Caco-2 (cell line): ENCODE data around the gene MTERF1. TPM values are rescaled to one million over a fixed set of nuclear protein-coding genes. Genes with fewer than 3 reads are reported as not detected.

Source experiments
- BruUV-seq: library from RNA; stranded (reverse); fragments of 400-500 nt; replicated peaks from 2 replicates; lab custom pipeline; 2021; lab: Mats Ljungman, UMichigan
- CTCF ChIA-PET: fragments of 300-600 bp; sonication (Branson Sonifier 250); formaldehyde crosslinking; loops from one replicate; lab custom pipeline; 2022; ENCODE audit warnings: antibody characterized with exemption; lab: Charles Lee
- POLR2A ChIA-PET: fragments of 300-600 bp; sonication (Branson Sonifier 250); formaldehyde crosslinking; loops from one replicate; lab custom pipeline; 2022; ENCODE audit warnings: antibody characterized with exemption; lab: Charles Lee
- DNase-seq, 2 experiments: peaks; one replicate each; pipeline versions ENCODE4 v3.0.0 to v3.0.0-alpha.2; 2020 to 2022
- H3K27me3 ChIP-seq: replicated peaks from 2 replicates; pipeline ENCODE4 v1.6.0; 2011; ENCODE audit warnings: low read length; ENCODE audit not compliant: control insufficient read depth, insufficient read depth
- H3K36me3 ChIP-seq: 2 replicates; pipeline ENCODE4 v1.5.1; 2011; ENCODE audit warnings: low read length; ENCODE audit not compliant: control insufficient read depth, insufficient read depth
- H3K4me1 ChIP-seq: fragments of 250-450 bp; sonication (Bioruptor Pico); 2 replicates; pipeline ENCODE4 v1.5.1; 2020; ENCODE audit warnings: mild to moderate bottlenecking
- H3K4me3 ChIP-seq: 2 replicates; pipeline ENCODE4 v1.5.1; 2011; ENCODE audit warnings: low read depth, mild to moderate bottlenecking, control low read depth, low read length
- H3K9me3 ChIP-seq: fragments of 250-450 bp; sonication (Bioruptor Pico); 2 replicates; pipeline ENCODE4 v1.5.1; 2020; ENCODE audit warnings: mild to moderate bottlenecking, moderate library complexity
- H3K27ac Mint-ChIP-seq: one replicate; pipeline ENCODE4 v1.8.0; 2022; ENCODE audit warnings: mixed read lengths; ENCODE audit not compliant: unreplicated experiment
- H3K27me3 Mint-ChIP-seq: one replicate; pipeline ENCODE4 v1.8.0; 2022; ENCODE audit warnings: mixed read lengths; ENCODE audit not compliant: insufficient read depth, unreplicated experiment
- H3K36me3 Mint-ChIP-seq: one replicate; pipeline ENCODE4 v1.8.0; 2022; ENCODE audit warnings: mild to moderate bottlenecking, mixed read lengths; ENCODE audit not compliant: insufficient read depth, unreplicated experiment
- H3K4me1 Mint-ChIP-seq: one replicate; pipeline ENCODE4 v1.8.0; 2022; ENCODE audit warnings: low read depth, mixed read lengths; ENCODE audit not compliant: unreplicated experiment
- H3K4me3 Mint-ChIP-seq: one replicate; pipeline ENCODE4 v1.8.0; 2022; ENCODE audit warnings: mild to moderate bottlenecking, moderate library complexity, mixed read lengths; ENCODE audit not compliant: unreplicated experiment
- H3K9me3 Mint-ChIP-seq: one replicate; pipeline ENCODE4 v1.8.0; 2022; ENCODE audit warnings: mixed read lengths; ENCODE audit not compliant: unreplicated experiment
- CTCF ChIP-seq, 2 experiments: fragments of 200-600 bp in 1 of 2; IDR thresholded peaks; 1 replicate in 1 of 2; 2 replicates in 1 of 2; pipeline versions ENCODE4 v1.5.1 to v1.8.0; 2011 to 2022; ENCODE audit warnings: antibody characterized with exemption in 1 of 2, control low read depth in 1 of 2, inconsistent platforms in 1 of 2, low read depth in 1 of 2, low read length in 1 of 2, mild to moderate bottlenecking in 1 of 2, moderate library complexity in 1 of 2; ENCODE audit not compliant: insufficient read depth in 1 of 2, severe bottlenecking in 1 of 2, unreplicated experiment in 1 of 2
- intact Hi-C: fragments of 100-400 bp; cut with micrococcal nuclease; formaldehyde crosslinking; loops from one replicate; pipeline ENCODE4 v1.10.0; 2022; ENCODE audit not compliant: unreplicated experiment
- total RNA-seq: library from RNA; stranded (reverse); gene quantifications from 2 replicates; pipeline ENCODE4 v1.2.3, GENCODE V29; 2022

The MTERF1 gene
- total RNA-seq, 1 experiment from 2014 or later: 16.2 TPM

- H3K4me3 ChIP-seq: no peak overlapping the region
- intact Hi-C loops: no loop called here
- Mint-ChIP-seq H3K9me3 (no peaks in the 10 kb centered on the region), H3K4me1 (no peaks in the 10 kb centered on the region), H3K36me3 (no peaks in the 10 kb centered on the region), H3K4me3 (no peak overlapping the region), H3K27ac (no peak overlapping the region), H3K27me3 (no peaks in the 10 kb centered on the region)
- ChIA-PET POLR2A (no interaction called here), CTCF (no interaction called here)
- H3K4me1 ChIP-seq: no peaks in the 10 kb centered on the region; the same call in 1 of the 2 replicates
- no peaks in the 10 kb centered on the region for H3K36me3 ChIP-seq
- no TSS peak for BruUV-seq
- DNase-seq: no peak
- no peaks in the 10 kb centered on the region for H3K27me3 ChIP-seq
- TF ChIP-seq CTCF (IDR thresholded peaks at IDR 0.05; ENCODE audit: insufficient read depth in 1 of 2, low read depth in 1 of 2, low read length in 1 of 2, severe bottlenecking in 1 of 2, unreplicated experiment in 1 of 2): no peak
- no peaks in the 10 kb centered on the region; the same call in 1 of the 2 replicates for H3K9me3 ChIP-seq
Observed at GRCh38 chr7:91927912-91928311, 47.4 kb upstream of the MTERF1 start.

GRCh38 chr7:91922857-91923256 is 42.4 kb upstream of the MTERF1 start:
- H3K27me3 ChIP-seq: no peaks in the 10 kb centered on the region
- Mint-ChIP-seq H3K27me3 (no peaks in the 10 kb centered on the region), H3K4me3 (no peak overlapping the region), H3K36me3 (no peaks in the 10 kb centered on the region), H3K9me3 (no peaks in the 10 kb centered on the region), H3K4me1 (no peaks in the 10 kb centered on the region), H3K27ac (no peak overlapping the region)
- H3K9me3 ChIP-seq: no peaks in the 10 kb centered on the region
- no peak overlapping the region for H3K4me3 ChIP-seq
- ChIA-PET CTCF (no interaction called here), POLR2A (no interaction called here)
- no peaks in the 10 kb centered on the region for H3K4me1 ChIP-seq
- no peak for DNase-seq
- no peak for TF ChIP-seq CTCF (IDR thresholded peaks at IDR 0.05; ENCODE audit: insufficient read depth in 1 of 2, low read depth in 1 of 2, low read length in 1 of 2, severe bottlenecking in 1 of 2, unreplicated experiment in 1 of 2)
- intact Hi-C loops: no loop called here
- no TSS peak for BruUV-seq
- no peaks in the 10 kb centered on the region for H3K36me3 ChIP-seq

GRCh38 chr7:91918356-91918755 is 37.9 kb upstream of the MTERF1 start:
- Histone ChIP-seq H3K36me3 (no peaks in the 10 kb centered on the region), H3K4me1 (no peaks in the 10 kb centered on the region), H3K27me3 (no peaks in the 10 kb centered on the region), H3K9me3 (no peaks in the 10 kb centered on the region), H3K4me3 (no peak overlapping the region)
- DNase-seq: no peak
- ChIA-PET POLR2A (no interaction called here), CTCF (interaction anchor here (1.4 kb wide), 1 partner anchor 38 kb away, joined by 4 read pairs; the partner anchor contains the start of gene MTERF1)
- Mint-ChIP-seq H3K27me3 (no peaks in the 10 kb centered on the region), H3K4me1 (no peaks in the 10 kb centered on the region), H3K9me3 (no peaks in the 10 kb centered on the region), H3K36me3 (no peaks in the 10 kb centered on the region), H3K4me3 (no peak overlapping the region), H3K27ac (no peak overlapping the region)
- intact Hi-C loops: no loop called here
- TF ChIP-seq CTCF (IDR thresholded peaks at IDR 0.05; ENCODE audit: insufficient read depth in 1 of 2, low read depth in 1 of 2, low read length in 1 of 2, severe bottlenecking in 1 of 2, unreplicated experiment in 1 of 2): no peak
- BruUV-seq: no TSS peak
